Gastrocnemius medialis (tissue), 4 donors: ENCODE data around the gene CDH4. TPM values are rescaled to one million over a fixed set of nuclear protein-coding genes. Genes with fewer than 3 reads are reported as not detected.

ENCODE experiments used
- ATAC-seq, 2 donors: fragments of 150-250 bp; one replicate each; pipeline ENCODE4 v1.9.1; 2016
- DNase-seq, 2 donors: peaks; one replicate each; pipeline ENCODE4 v3.0.0-alpha.2; 2019
- H3K27ac ChIP-seq, 4 donors: fragments of 200-600 bp; sonication (generic); 1 replicate in 1 of 4; 2 replicates in 3 of 4; pipeline ENCODE4 v1.5.1; 2016 to 2018; ENCODE audit warnings: mild to moderate bottlenecking in 2 of 4, moderate library complexity in 1 of 4
- H3K27me3 ChIP-seq, 3 donors: fragments of 200-600 bp; sonication (generic) in 2 of 3; 1 replicate in 1 of 3; 2 replicates in 2 of 3; pipeline versions ENCODE4 v1.5.1 to v1.6.0; 2016 to 2019; ENCODE audit warnings: mild to moderate bottlenecking in 1 of 3, moderate library complexity in 1 of 3
- H3K36me3 ChIP-seq, 2 donors: fragments of 200-600 bp; sonication (generic) in 1 of 2; one replicate each; pipeline ENCODE4 v1.5.1; 2017 to 2018
- H3K4me1 ChIP-seq, 2 donors: fragments of 200-600 bp; sonication (generic) in 1 of 2; one replicate each; pipeline ENCODE4 v1.5.1; 2016 to 2017; ENCODE audit warnings: mild to moderate bottlenecking in 2 of 2
- H3K4me3 ChIP-seq, 4 donors: fragments of 200-600 bp; sonication (generic) in 3 of 4; 1 replicate in 1 of 4; 2 replicates in 3 of 4; pipeline ENCODE4 v1.5.1; 2016 to 2019; ENCODE audit warnings: mild to moderate bottlenecking in 2 of 4
- H3K9me3 ChIP-seq, 3 donors: fragments of 200-600 bp; sonication (generic) in 2 of 3; 1 replicate in 1 of 3; 2 replicates in 2 of 3; pipeline ENCODE4 v1.5.1; 2016 to 2019
- CTCF ChIP-seq, 5 experiments: fragments of 450-650 bp in 3 of 5; fragments of 200-600 bp in 2 of 5; sonication (generic) in 2 of 5; IDR thresholded peaks in 4 of 5; conservative IDR thresholded peaks in 1 of 5; 1 replicate in 4 of 5; 2 replicates in 1 of 5; pipeline ENCODE4 v1.5.1; 2016 to 2019; ENCODE audit warnings: antibody characterized with exemption in 5 of 5, mild to moderate bottlenecking in 3 of 5, moderate library complexity in 3 of 5
- POLR2A ChIP-seq, 2 donors: fragments of 450-650 bp; IDR thresholded peaks; one replicate each; pipeline ENCODE4 v1.6.1; 2017; ENCODE audit warnings: antibody characterized with exemption in 2 of 2, mild to moderate bottlenecking in 2 of 2, moderate library complexity in 2 of 2
- in situ Hi-C, 4 donors: fragments of 200-750 bp; cut with MboI; loops; one replicate each; pipeline versions ENCODE4 v1.15.0 to v1.8.0; 2017; ENCODE audit warnings: low sequenced_read_pairs in 4 of 4
- intact Hi-C: fragments of 100-400 bp; cut with DNase I; formaldehyde crosslinking; loops from one replicate; pipeline ENCODE4 v1.15.1; 2023; ENCODE audit warnings: low total_unique reads
- total RNA-seq, 4 donors: library from RNA; depleted of rRNA; stranded (reverse); fragments of >200 nt; gene quantifications; one replicate each; pipeline versions ENCODE4 v1.1.0 to v1.2.3, GENCODE V29; 2016

The CDH4 gene
- total RNA-seq, 4 donors from 2014 or later: 0.38 to 1.2 (median 0.86) TPM

GRCh38 chr20:61514018-61514365, 261.9 kb downstream of the CDH4 start:
- no peak overlapping the region for H3K4me3 ChIP-seq
- peaks cover 0 to 7% of the 10 kb centered on the region in 2 donors for H3K4me1 ChIP-seq
- intact Hi-C loops: no loop called here
- no peak overlapping the region for H3K27ac ChIP-seq
- ATAC-seq: no peak
- no peaks in the 10 kb centered on the region for H3K27me3 ChIP-seq
- in situ Hi-C loops: no loop called here
- H3K36me3 ChIP-seq: no peaks in the 10 kb centered on the region
- no peak for DNase-seq
- no peaks in the 10 kb centered on the region for H3K9me3 ChIP-seq
- no peak for TF ChIP-seq POLR2A (IDR thresholded peaks at IDR 0.05)
- no peak for TF ChIP-seq CTCF (IDR thresholded peaks at IDR 0.05 in 4 of 5, conservative IDR thresholded peaks at IDR 0.05 in 1 of 5)

- Histone ChIP-seq H3K4me1 (peaks cover 0 to 7% of the 10 kb centered on the region in 2 donors), H3K9me3 (no peaks in the 10 kb centered on the region), H3K27me3 (no peaks in the 10 kb centered on the region), H3K4me3 (no peak overlapping the region), H3K27ac (no peak overlapping the region), H3K36me3 (no peaks in the 10 kb centered on the region)
- intact Hi-C loops: no loop called here
- TF ChIP-seq POLR2A (IDR thresholded peaks at IDR 0.05) (no peak), CTCF (IDR thresholded peaks at IDR 0.05 in 4 of 5, conservative IDR thresholded peaks at IDR 0.05 in 1 of 5) (no peak)
- DNase-seq: no peak
- in situ Hi-C loops: no loop called here
- no peak for ATAC-seq
Observed at GRCh38 chr20:61514396-61514795, 262.3 kb downstream of the CDH4 start.

GRCh38 chr20:61514805-61515505, 262.9 kb downstream of the CDH4 start:
- H3K27ac ChIP-seq: no peak overlapping the region
- no peaks in the 10 kb centered on the region for H3K36me3 ChIP-seq
- in situ Hi-C loops: no loop called here
- DNase-seq: no peak
- peaks cover 0 to 7% of the 10 kb centered on the region in 2 donors for H3K4me1 ChIP-seq
- no peak for ATAC-seq
- TF ChIP-seq CTCF (IDR thresholded peaks at IDR 0.05 in 4 of 5, conservative IDR thresholded peaks at IDR 0.05 in 1 of 5): no peak
- no peak for TF ChIP-seq POLR2A (IDR thresholded peaks at IDR 0.05)
- no peaks in the 10 kb centered on the region for H3K9me3 ChIP-seq
- intact Hi-C loops: no loop called here
- H3K4me3 ChIP-seq: no peak overlapping the region
- H3K27me3 ChIP-seq: no peaks in the 10 kb centered on the region

- Histone ChIP-seq H3K9me3 (no peaks in the 10 kb centered on the region), H3K4me1 (peaks cover 0 to 7% of the 10 kb centered on the region in 2 donors), H3K4me3 (no peak overlapping the region), H3K36me3 (no peaks in the 10 kb centered on the region), H3K27me3 (no peaks in the 10 kb centered on the region), H3K27ac (no peak overlapping the region)
- intact Hi-C loops (no loop called here), in situ Hi-C loops (no loop called here)
- no peak for TF ChIP-seq POLR2A (IDR thresholded peaks at IDR 0.05)
- no peak for TF ChIP-seq CTCF (IDR thresholded peaks at IDR 0.05 in 4 of 5, conservative IDR thresholded peaks at IDR 0.05 in 1 of 5)
- no peak for ATAC-seq
- no peak for DNase-seq
Observed at GRCh38 chr20:61515922-61516321, 263.9 kb downstream of the CDH4 start.
